Stomach (tissue), 4 donors: ENCODE data around the gene FGFRL1.

ENCODE experiments used
- POLR2A ChIP-seq, 4 donors: fragments of 450-650 bp; IDR thresholded peaks; one replicate each; pipeline ENCODE4 v1.6.1; 2016; ENCODE audit warnings: antibody characterized with exemption in 4 of 4, control low read depth in 2 of 4, mild to moderate bottlenecking in 1 of 4, moderate library complexity in 1 of 4
- TF ChIP-seq, protein P1 (sequence below), 7 experiments: fragments of 450-650 bp in 4 of 7; fragments of 200-600 bp in 3 of 7; sonication (generic) in 3 of 7; IDR thresholded peaks; one replicate each; pipeline ENCODE4 v1.5.1; 2016 to 2019; ENCODE audit warnings: antibody characterized with exemption in 7 of 7, control low read depth in 2 of 7, mild to moderate bottlenecking in 1 of 7

DNA sequence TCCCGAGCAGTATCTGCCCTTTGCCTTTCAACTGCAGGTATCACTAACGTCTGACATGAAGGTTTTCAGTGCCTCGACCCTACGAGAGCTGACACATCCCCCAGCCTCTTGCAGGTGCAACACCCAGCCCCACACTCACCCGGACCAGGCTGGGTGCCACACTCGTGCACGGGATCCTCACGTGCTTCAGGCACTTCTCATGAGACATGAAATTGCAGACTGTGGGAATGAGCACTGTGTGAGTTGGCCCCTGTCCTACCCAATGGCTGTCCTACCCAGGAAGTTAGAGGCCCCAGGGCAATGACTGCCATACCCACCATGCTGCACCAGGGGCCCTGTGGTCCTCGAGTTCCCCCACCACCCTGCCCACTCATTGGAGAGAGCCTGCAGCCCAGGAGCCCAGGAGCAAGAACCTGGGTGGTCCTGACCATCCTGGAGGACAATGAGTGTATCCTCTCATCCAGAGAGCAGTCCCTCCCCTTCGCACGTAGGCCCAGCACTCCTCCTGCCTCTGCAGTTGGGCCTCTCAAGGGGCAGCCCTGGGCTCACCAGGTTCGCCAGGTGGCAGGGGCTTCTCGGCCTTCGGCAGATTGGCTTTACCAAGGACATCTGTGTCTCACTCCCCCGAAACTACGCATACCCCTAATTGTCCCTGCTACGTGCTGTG, 40.4 kb upstream of the FGFRL1 start:
- no peak for TF ChIP-seq POLR2A (IDR thresholded peaks at IDR 0.05)
- TF ChIP-seq, protein P1, sequence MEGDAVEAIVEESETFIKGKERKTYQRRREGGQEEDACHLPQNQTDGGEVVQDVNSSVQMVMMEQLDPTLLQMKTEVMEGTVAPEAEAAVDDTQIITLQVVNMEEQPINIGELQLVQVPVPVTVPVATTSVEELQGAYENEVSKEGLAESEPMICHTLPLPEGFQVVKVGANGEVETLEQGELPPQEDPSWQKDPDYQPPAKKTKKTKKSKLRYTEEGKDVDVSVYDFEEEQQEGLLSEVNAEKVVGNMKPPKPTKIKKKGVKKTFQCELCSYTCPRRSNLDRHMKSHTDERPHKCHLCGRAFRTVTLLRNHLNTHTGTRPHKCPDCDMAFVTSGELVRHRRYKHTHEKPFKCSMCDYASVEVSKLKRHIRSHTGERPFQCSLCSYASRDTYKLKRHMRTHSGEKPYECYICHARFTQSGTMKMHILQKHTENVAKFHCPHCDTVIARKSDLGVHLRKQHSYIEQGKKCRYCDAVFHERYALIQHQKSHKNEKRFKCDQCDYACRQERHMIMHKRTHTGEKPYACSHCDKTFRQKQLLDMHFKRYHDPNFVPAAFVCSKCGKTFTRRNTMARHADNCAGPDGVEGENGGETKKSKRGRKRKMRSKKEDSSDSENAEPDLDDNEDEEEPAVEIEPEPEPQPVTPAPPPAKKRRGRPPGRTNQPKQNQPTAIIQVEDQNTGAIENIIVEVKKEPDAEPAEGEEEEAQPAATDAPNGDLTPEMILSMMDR (IDR thresholded peaks at IDR 0.05): no peak
